ENCODE results near the gene GPR146.
"Not testable (repeated sequence)": the region's sequence is repeated elsewhere in the genome, so short reads cannot be mapped to it uniquely, and the experiment has no call there.

Gene GPR146

GRCh38 chr7:1044189-1045068, at the start of gene GPR146:
Gene GPR146, plus strand, starts transcription at chr7:1044546. Its CDS starts 12,970 bp downstream, at chr7:1057516.
- DNase-seq (ENCODE audit: low spot score) = peak; percentile 90

GRCh38 chr7:994592-995308, 49.6 kb upstream of the GPR146 start:
- DNase-seq (ENCODE audit: low spot score) = no peak

GRCh38 chr7:995571-995970, 48.8 kb upstream of the GPR146 start:
- DNase-seq (ENCODE audit: low spot score) = no peak

- no peak for DNase-seq (ENCODE audit: low spot score)
These were observed 48.1 kb upstream of the GPR146 start for GRCh38 chr7:996079-996872.

GRCh38 chr7:997404-998395, 46.6 kb upstream of the GPR146 start:
- DNase-seq (ENCODE audit: low spot score) = no peak

GRCh38 chr7:999149-999879, 45.0 kb upstream of the GPR146 start:
- no peak for DNase-seq (ENCODE audit: low spot score)

GRCh38 chr7:999941-1000935, 44.1 kb upstream of the GPR146 start:
- no peak for DNase-seq (ENCODE audit: low spot score)

- DNase-seq (ENCODE audit: low spot score) = not testable (repeated sequence)
These were observed 43.1 kb upstream of the GPR146 start for GRCh38 chr7:1001069-1001770.

GRCh38 chr7:1002026-1002425, 42.3 kb upstream of the GPR146 start:
- DNase-seq (ENCODE audit: low spot score) = not testable (repeated sequence)

- DNase-seq (ENCODE audit: low spot score) = not testable (repeated sequence)
These were observed 41.9 kb upstream of the GPR146 start for GRCh38 chr7:1002445-1002844.

GRCh38 chr7:1004018-1004852, 40.1 kb upstream of the GPR146 start:
- no peak for DNase-seq (ENCODE audit: low spot score)

GRCh38 chr7:1005303-1005702, 39.0 kb upstream of the GPR146 start:
- DNase-seq (ENCODE audit: low spot score) = no peak

- no peak for DNase-seq (ENCODE audit: low spot score)
These were observed 36.4 kb upstream of the GPR146 start for GRCh38 chr7:1007901-1008300.

- DNase-seq (ENCODE audit: low spot score) = no peak
These were observed 35.5 kb upstream of the GPR146 start for GRCh38 chr7:1008733-1009363.

GRCh38 chr7:1009747-1010146, 34.6 kb upstream of the GPR146 start:
- no peak for DNase-seq (ENCODE audit: low spot score)

- no peak for DNase-seq (ENCODE audit: low spot score)
These were observed 34.1 kb upstream of the GPR146 start for GRCh38 chr7:1010226-1010625.

Data from CD4-positive, alpha-beta T cell treated with Interleukin-15 for 4 hours (primary cell).